Astrocyte (in vitro differentiated cells and primary cell): ENCODE results near the gene ZHX3. TPM values are rescaled to one million over a fixed set of nuclear protein-coding genes. Genes with fewer than 3 reads are reported as not detected.

Source experiments
- DNase-seq: peaks from one replicate; pipeline ENCODE4 v3.0.0-alpha.2; 2010; ENCODE audit warnings: low read depth
- FAIRE-seq: peaks from 2 replicates; lab custom pipeline; 2011; peaks lifted over from hg19 to GRCh38; lab: Jason Lieb, UNC
- H2AFZ ChIP-seq: 2 replicates; pipeline ENCODE4 v1.6.0; 2012; ENCODE audit warnings: low read depth, low read length, inconsistent platforms
- H3K27ac ChIP-seq: 2 replicates; pipeline ENCODE4 v1.5.1; 2011; ENCODE audit warnings: low read depth, low read length, inconsistent platforms
- H3K27me3 ChIP-seq: 2 replicates; pipeline ENCODE4 v1.6.0; 2011; ENCODE audit warnings: low read length, inconsistent platforms; ENCODE audit not compliant: insufficient read depth
- H3K36me3 ChIP-seq: 2 replicates; pipeline ENCODE4 v1.5.1; 2011; ENCODE audit warnings: low read length, inconsistent platforms; ENCODE audit not compliant: insufficient read depth
- H3K4me1 ChIP-seq: 2 replicates; pipeline ENCODE4 v1.5.1; 2011; ENCODE audit warnings: low read length, inconsistent platforms; ENCODE audit not compliant: insufficient read depth
- H3K4me2 ChIP-seq: 2 replicates; pipeline ENCODE4 v1.6.0; 2012; ENCODE audit warnings: low read length, inconsistent platforms
- H3K4me3 ChIP-seq: 2 replicates; pipeline ENCODE4 v1.5.1; 2011; ENCODE audit warnings: low read depth, mild to moderate bottlenecking, low read length, inconsistent platforms; ENCODE audit not compliant: insufficient read depth
- H3K79me2 ChIP-seq: 2 replicates; pipeline ENCODE4 v1.6.0; 2012; ENCODE audit warnings: mild to moderate bottlenecking, low read length, inconsistent platforms; ENCODE audit not compliant: insufficient read depth
- H3K9ac ChIP-seq: 2 replicates; pipeline ENCODE4 v1.6.0; 2012; ENCODE audit warnings: mild to moderate bottlenecking, low read length, inconsistent platforms
- H3K9me3 ChIP-seq: 2 replicates; pipeline ENCODE4 v1.5.1; 2012; ENCODE audit warnings: low read depth, mild to moderate bottlenecking, low read length, inconsistent platforms; ENCODE audit not compliant: insufficient read depth
- H4K20me1 ChIP-seq: 2 replicates; pipeline ENCODE4 v1.6.0; 2012; ENCODE audit warnings: low read length, inconsistent platforms; ENCODE audit not compliant: insufficient read depth
- H3K27ac Mint-ChIP-seq: one replicate; pipeline ENCODE4 v1.8.0; 2021; ENCODE audit warnings: mild to moderate bottlenecking, mixed read lengths; ENCODE audit not compliant: unreplicated experiment
- H3K27me3 Mint-ChIP-seq: one replicate; pipeline ENCODE4 v1.8.0; 2021; ENCODE audit warnings: low read depth, mixed read lengths; ENCODE audit not compliant: unreplicated experiment
- H3K36me3 Mint-ChIP-seq: one replicate; pipeline ENCODE4 v1.8.0; 2021; ENCODE audit warnings: low read depth, mixed read lengths; ENCODE audit not compliant: unreplicated experiment
- H3K4me1 Mint-ChIP-seq: one replicate; pipeline ENCODE4 v1.8.0; 2021; ENCODE audit warnings: low read depth, mixed read lengths; ENCODE audit not compliant: unreplicated experiment
- H3K4me3 Mint-ChIP-seq: one replicate; pipeline ENCODE4 v1.8.0; 2021; ENCODE audit warnings: mild to moderate bottlenecking, moderate library complexity, mixed read lengths; ENCODE audit not compliant: unreplicated experiment
- H3K9me3 Mint-ChIP-seq: one replicate; pipeline ENCODE4 v1.8.0; 2021; ENCODE audit warnings: mild to moderate bottlenecking, mixed read lengths; ENCODE audit not compliant: unreplicated experiment
- EZH2 ChIP-seq: IDR thresholded peaks from 2 replicates; pipeline ENCODE4 v1.6.1; 2012; ENCODE audit warnings: mild to moderate bottlenecking, low read length, inconsistent platforms; ENCODE audit not compliant: insufficient read depth
- total RNA-seq: library from RNA; stranded (reverse); gene quantifications from 2 replicates; pipeline ENCODE4 v1.2.1, GENCODE V29; 2021
- TF ChIP-seq, protein P1 (sequence below): IDR thresholded peaks from 2 replicates; pipeline ENCODE4 v1.5.1; 2011; ENCODE audit warnings: low read depth, mild to moderate bottlenecking, inconsistent platforms, low read length, moderate library complexity; ENCODE audit not compliant: insufficient read depth

The ZHX3 gene
- total RNA-seq, 1 donor from 2014 or later = 41.6 TPM

DNA sequence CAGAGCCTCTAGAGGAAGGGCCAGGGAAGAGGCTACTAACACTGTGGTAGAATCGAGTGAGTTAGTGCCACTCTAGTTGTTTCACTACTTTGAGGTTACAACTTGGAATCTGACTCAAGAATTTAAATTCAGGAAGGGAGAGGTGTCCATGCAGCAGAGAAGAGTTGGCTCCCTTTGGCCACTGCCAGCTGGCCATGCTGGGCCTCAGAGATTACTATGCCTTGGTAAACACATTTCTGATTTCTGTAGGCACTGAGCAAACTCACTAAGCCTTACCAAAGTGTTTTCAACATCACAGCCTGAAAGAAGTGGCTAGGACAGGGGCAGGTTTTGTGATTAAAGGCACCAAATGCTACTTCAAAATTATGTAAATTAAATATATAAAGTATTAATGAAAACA lies 61.9 kb downstream of the ZHX3 start:
- H3K27me3 Mint-ChIP-seq = no peaks in the 10 kb centered on the region
- no peak overlapping the region for H3K27ac Mint-ChIP-seq
- Histone ChIP-seq H3K4me2 (no peak overlapping the region), H3K4me1 (no peaks in the 10 kb centered on the region), H3K9ac (no peak overlapping the region), H3K36me3 (no peaks in the 10 kb centered on the region), H3K27ac (no peak overlapping the region), H2AFZ (no peak overlapping the region), H3K4me3 (no peak overlapping the region), H3K27me3 (no peaks in the 10 kb centered on the region), H3K9me3 (no peaks in the 10 kb centered on the region), H4K20me1 (peaks cover 3% of the 10 kb centered on the region), H3K79me2 (peaks cover 11% of the 10 kb centered on the region)
- no peak for TF ChIP-seq EZH2
- TF ChIP-seq, protein P1, sequence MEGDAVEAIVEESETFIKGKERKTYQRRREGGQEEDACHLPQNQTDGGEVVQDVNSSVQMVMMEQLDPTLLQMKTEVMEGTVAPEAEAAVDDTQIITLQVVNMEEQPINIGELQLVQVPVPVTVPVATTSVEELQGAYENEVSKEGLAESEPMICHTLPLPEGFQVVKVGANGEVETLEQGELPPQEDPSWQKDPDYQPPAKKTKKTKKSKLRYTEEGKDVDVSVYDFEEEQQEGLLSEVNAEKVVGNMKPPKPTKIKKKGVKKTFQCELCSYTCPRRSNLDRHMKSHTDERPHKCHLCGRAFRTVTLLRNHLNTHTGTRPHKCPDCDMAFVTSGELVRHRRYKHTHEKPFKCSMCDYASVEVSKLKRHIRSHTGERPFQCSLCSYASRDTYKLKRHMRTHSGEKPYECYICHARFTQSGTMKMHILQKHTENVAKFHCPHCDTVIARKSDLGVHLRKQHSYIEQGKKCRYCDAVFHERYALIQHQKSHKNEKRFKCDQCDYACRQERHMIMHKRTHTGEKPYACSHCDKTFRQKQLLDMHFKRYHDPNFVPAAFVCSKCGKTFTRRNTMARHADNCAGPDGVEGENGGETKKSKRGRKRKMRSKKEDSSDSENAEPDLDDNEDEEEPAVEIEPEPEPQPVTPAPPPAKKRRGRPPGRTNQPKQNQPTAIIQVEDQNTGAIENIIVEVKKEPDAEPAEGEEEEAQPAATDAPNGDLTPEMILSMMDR = no peak
- no peaks in the 10 kb centered on the region for H3K9me3 Mint-ChIP-seq
- no peak for FAIRE-seq
- peaks cover 2% of the 10 kb centered on the region for H3K36me3 Mint-ChIP-seq
- H3K4me3 Mint-ChIP-seq = no peak overlapping the region
- no peaks in the 10 kb centered on the region for H3K4me1 Mint-ChIP-seq
- DNase-seq = no peak

DNA sequence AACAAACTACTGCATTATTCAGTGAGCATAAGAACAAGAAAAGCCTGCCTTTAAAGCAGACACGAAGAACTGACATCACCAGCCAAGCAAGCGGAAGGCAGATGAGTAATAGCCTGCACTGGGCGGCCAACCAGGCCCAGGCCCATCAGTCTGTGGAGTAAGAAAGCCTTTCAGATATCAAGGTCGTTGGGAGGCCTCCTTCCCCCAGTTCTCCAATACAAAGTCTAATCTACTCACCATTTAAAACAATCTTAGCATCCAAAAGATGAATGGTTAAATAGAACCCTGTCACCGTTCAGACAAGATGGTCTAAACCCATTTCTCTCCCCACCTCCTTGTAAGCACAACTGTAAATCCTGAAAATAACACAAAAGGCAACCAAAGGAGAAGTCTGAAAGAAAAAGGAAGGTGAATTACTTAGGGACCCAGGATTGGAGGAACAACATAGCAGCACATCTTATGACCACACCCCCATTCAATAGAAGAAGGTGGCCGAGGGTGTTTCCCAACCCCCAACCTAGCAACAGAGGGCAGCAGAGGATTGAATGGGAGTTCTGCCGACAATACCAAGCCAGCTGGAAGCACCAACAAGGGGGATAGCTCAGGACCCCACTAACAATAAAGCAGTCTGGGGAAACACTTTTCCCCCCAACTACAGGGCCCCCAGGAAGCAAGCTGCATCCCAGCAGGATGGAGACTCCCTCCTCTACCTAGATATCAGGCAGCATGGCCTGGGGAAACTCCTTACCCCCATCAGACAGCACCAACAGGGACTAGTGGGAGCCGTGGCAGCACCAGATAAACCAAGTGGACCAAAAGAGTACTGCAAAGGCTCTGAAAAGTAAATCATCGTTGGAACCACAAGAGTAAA lies 67.9 kb downstream of the ZHX3 start:
- H3K27me3 Mint-ChIP-seq = no peaks in the 10 kb centered on the region
- H4K20me1 ChIP-seq = no peaks in the 10 kb centered on the region
- H3K79me2 ChIP-seq = peaks cover 16% of the 10 kb centered on the region
- no peak overlapping the region for H3K4me3 ChIP-seq
- no peak for TF ChIP-seq EZH2
- TF ChIP-seq, protein P1 = peak; percentile 10
- H3K27ac ChIP-seq = peak overlapping the region; percentile 85
- H3K9me3 ChIP-seq = no peaks in the 10 kb centered on the region
- peaks cover 2% of the 10 kb centered on the region for H3K36me3 Mint-ChIP-seq
- peaks cover 36% of the 10 kb centered on the region for H3K4me1 Mint-ChIP-seq
- no peak overlapping the region for H3K4me3 Mint-ChIP-seq
- no peaks in the 10 kb centered on the region for H3K36me3 ChIP-seq
- H2AFZ ChIP-seq = peak overlapping the region; percentile 40
- FAIRE-seq (peak; percentile 23), DNase-seq (peak; percentile 88)
- H3K9me3 Mint-ChIP-seq = no peaks in the 10 kb centered on the region
- peak overlapping the region; percentile 87 for H3K27ac Mint-ChIP-seq
- peaks cover 25% of the 10 kb centered on the region for H3K4me1 ChIP-seq
- H3K27me3 ChIP-seq = no peaks in the 10 kb centered on the region
- H3K4me2 ChIP-seq = peak overlapping the region; percentile 67
- peak overlapping the region; percentile 65 for H3K9ac ChIP-seq
